GM12878 (cell line): ENCODE measurements around the gene DOC2B. TPM values are rescaled to one million over a fixed set of nuclear protein-coding genes. Genes with fewer than 3 reads are reported as not detected.

Source experiments
- ATAC-seq: fragments of 200-7000 bp; cut with Tn5 transposase; 3 replicates; pipeline ENCODE4 v1.9.1; 2020; ENCODE audit warnings: mild to moderate bottlenecking, moderate library complexity
- BruUV-seq: library from RNA; stranded (reverse); fragments of 400-500 nt; replicated peaks from 2 replicates; lab custom pipeline; 2021; lab: Mats Ljungman, UMichigan
- CTCF ChIA-PET: fragments of 300-600 bp; sonication (Branson Sonifier 250); formaldehyde crosslinking; extraction: SDS; loops from one replicate; lab custom pipeline; 2021; ENCODE audit warnings: inconsistent platforms; lab: Yijun Ruan, JAX
- POLR2A ChIA-PET: fragments of 350-600 bp; formaldehyde crosslinking; extraction: SDS; loops from one replicate; lab custom pipeline; 2021; ENCODE audit warnings: inconsistent platforms; lab: Charles Lee
- RAD21 ChIA-PET: fragments of 300-600 bp; sonication (Branson Sonifier 250); formaldehyde crosslinking; loops from one replicate; lab custom pipeline; 2023; ENCODE audit warnings: antibody characterized with exemption; ENCODE audit not compliant: unreplicated experiment; lab: Charles Lee
- SMC1A ChIA-PET: fragments of 300-600 bp; sonication (Branson Sonifier 250); formaldehyde crosslinking; loops from one replicate; lab custom pipeline; 2023; ENCODE audit not compliant: unreplicated experiment, uncharacterized antibody; lab: Charles Lee
- DNase-seq: peaks from one replicate; pipeline ENCODE4 v3.0.0-alpha.2; 2011; ENCODE audit warnings: low read depth, low spot score
- FAIRE-seq: peaks from 3 replicates; lab custom pipeline; 2011; peaks lifted over from hg19 to GRCh38; lab: Jason Lieb, UNC
- H2AFZ ChIP-seq: 2 replicates; pipeline ENCODE4 v1.6.0; 2011; ENCODE audit warnings: low read depth, low read length, control low read depth; ENCODE audit not compliant: control insufficient read depth
- H3K27ac ChIP-seq: 2 replicates; pipeline ENCODE4 v1.5.1; 2011; ENCODE audit warnings: control low read depth; ENCODE audit not compliant: control insufficient read depth, insufficient read depth
- H3K27me3 ChIP-seq, 2 experiments: replicated peaks in 1 of 2; 2 replicates each; pipeline versions ENCODE4 v1.6.0 to v1.6.1; 2011; ENCODE audit warnings: low read length in 1 of 2; ENCODE audit not compliant: control insufficient read depth in 2 of 2, insufficient read depth in 2 of 2
- H3K36me3 ChIP-seq, 2 experiments: 2 replicates each; pipeline ENCODE4 v1.5.1; 2011; ENCODE audit warnings: low read length in 1 of 2; ENCODE audit not compliant: control insufficient read depth in 2 of 2, insufficient read depth in 2 of 2
- H3K4me1 ChIP-seq: 2 replicates; pipeline ENCODE4 v1.6.1; 2011; ENCODE audit warnings: mild to moderate bottlenecking, low read length, moderate library complexity, mixed read lengths; ENCODE audit not compliant: control insufficient read depth, insufficient read depth
- H3K4me2 ChIP-seq: 2 replicates; pipeline ENCODE4 v1.6.0; 2011; ENCODE audit warnings: control low read depth; ENCODE audit not compliant: control insufficient read depth, insufficient read depth
- H3K4me3 ChIP-seq: fragments of 200-600 bp; sonication (generic); 2 replicates; pipeline ENCODE4 v1.5.1; 2016
- H3K79me2 ChIP-seq: 2 replicates; pipeline ENCODE4 v1.6.0; 2011; ENCODE audit warnings: low read length; ENCODE audit not compliant: control insufficient read depth, insufficient read depth
- H3K9ac ChIP-seq: 2 replicates; pipeline ENCODE4 v1.8.0; 2011; ENCODE audit warnings: low read length, control low read depth, mixed read lengths; ENCODE audit not compliant: control insufficient read depth, insufficient read depth
- H3K9me3 ChIP-seq: replicated peaks from 3 replicates; pipeline ENCODE4 v1.5.1; 2011; ENCODE audit warnings: mild to moderate bottlenecking, low read length; ENCODE audit not compliant: control insufficient read depth, insufficient read depth
- H4K20me1 ChIP-seq: 2 replicates; pipeline ENCODE4 v1.6.0; 2011; ENCODE audit not compliant: control insufficient read depth, insufficient read depth
- NR2F1 ChIP-seq: fragments of 450-650 bp; conservative IDR thresholded peaks from 2 replicates; pipeline ENCODE4 v1.6.1; 2017; ENCODE audit warnings: mild to moderate bottlenecking
- SREBF1 ChIP-seq: IDR thresholded peaks from 2 replicates; pipeline ENCODE4 v1.6.1; 2012; ENCODE audit warnings: mild to moderate bottlenecking, low read length
- WGBS: methylation state at CpG from one replicate; pipeline ENCODE4 v1.1.6; 2016; ENCODE audit warnings: low lambda C conversion rate; ENCODE audit not compliant: insufficient replicate concordance, insufficient coverage; ENCODE audit errors: missing lambda C conversion rate; 5-methylcytosine and 5-hydroxymethylcytosine counted together
- in situ Hi-C: fragments of 300-500 bp; cut with MboI; formaldehyde crosslinking; loops from 9 replicates; pipeline ENCODE4 v1.14.3; 2018; ENCODE audit warnings: mixed read lengths
- intact Hi-C: fragments of 100-400 bp; cut with micrococcal nuclease; formaldehyde crosslinking; loops from one replicate; pipeline ENCODE4 v1.14.2; 2022; ENCODE audit not compliant: unreplicated experiment
- polyA plus RNA-seq, 11 experiments: library from polyadenylated mRNA; depleted of rRNA in 4 of 11; unstranded in 6 of 11; stranded (reverse) in 5 of 11; fragments of >200 nt; fragmentation: Nextera tagmentation in 4 of 11; fragmentation: Illumina TruSeq in 1 of 11; extraction: Ambion mirVana in 4 of 11; extraction: Trizol in 1 of 11; gene quantifications; 1 replicate in 1 of 11; 2 replicates in 10 of 11; pipeline versions ENCODE4 v1.2.1 to v1.2.3, GENCODE V29; 2011 to 2016; ENCODE audit warnings: inconsistent platforms in 2 of 11, missing spikeins in 2 of 11, low read depth in 1 of 11
- total RNA-seq, 4 experiments: library from RNA; depleted of rRNA in 3 of 4; stranded (reverse); fragments of >200 nt in 3 of 4; fragmentation: Illumina TruSeq in 1 of 4; extraction: Trizol in 1 of 4; gene quantifications; 2 replicates each; pipeline versions ENCODE4 v1.2.1 to v1.2.3, GENCODE V29; 2013 to 2021
- TF ChIP-seq, protein P1 (sequence below): fragments of 450-650 bp; formaldehyde crosslinking; IDR thresholded peaks from 2 replicates; pipeline ENCODE4 v1.5.0; 2022; ENCODE audit warnings: mild to moderate bottlenecking, missing genetic modification characterization
- TF ChIP-seq, protein P2 (sequence below): IDR thresholded peaks from 2 replicates; pipeline ENCODE4 v1.6.1; 2012; ENCODE audit warnings: mild to moderate bottlenecking, low read depth, low read length

The DOC2B gene
- total and polyA plus RNA-seq, 10 of the 15 experiments (the other 5 are each of a cell fraction or from before 2014, with no cell fraction given), result not detected

DNA sequence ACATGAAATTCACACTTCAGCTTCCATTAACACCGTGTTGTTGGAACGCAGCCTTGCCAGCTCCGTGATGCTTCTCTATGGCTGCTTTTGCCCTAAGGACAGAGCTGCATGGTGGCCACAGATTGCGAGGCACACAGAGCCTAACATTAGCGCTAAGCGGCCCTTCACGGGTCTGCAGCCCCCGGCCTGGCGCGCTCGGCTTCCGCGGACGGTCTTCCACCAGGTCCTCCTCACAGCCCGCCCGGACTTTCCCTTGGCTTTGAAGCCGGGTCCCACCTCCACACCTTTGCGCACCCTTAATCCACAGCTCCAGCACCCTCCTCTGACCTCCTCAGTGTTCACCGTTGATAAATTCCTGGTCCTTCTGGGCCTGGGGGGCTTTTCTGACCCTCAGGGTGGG is 24.5 kb downstream of the DOC2B start (continued):
- TF ChIP-seq, protein P1, sequence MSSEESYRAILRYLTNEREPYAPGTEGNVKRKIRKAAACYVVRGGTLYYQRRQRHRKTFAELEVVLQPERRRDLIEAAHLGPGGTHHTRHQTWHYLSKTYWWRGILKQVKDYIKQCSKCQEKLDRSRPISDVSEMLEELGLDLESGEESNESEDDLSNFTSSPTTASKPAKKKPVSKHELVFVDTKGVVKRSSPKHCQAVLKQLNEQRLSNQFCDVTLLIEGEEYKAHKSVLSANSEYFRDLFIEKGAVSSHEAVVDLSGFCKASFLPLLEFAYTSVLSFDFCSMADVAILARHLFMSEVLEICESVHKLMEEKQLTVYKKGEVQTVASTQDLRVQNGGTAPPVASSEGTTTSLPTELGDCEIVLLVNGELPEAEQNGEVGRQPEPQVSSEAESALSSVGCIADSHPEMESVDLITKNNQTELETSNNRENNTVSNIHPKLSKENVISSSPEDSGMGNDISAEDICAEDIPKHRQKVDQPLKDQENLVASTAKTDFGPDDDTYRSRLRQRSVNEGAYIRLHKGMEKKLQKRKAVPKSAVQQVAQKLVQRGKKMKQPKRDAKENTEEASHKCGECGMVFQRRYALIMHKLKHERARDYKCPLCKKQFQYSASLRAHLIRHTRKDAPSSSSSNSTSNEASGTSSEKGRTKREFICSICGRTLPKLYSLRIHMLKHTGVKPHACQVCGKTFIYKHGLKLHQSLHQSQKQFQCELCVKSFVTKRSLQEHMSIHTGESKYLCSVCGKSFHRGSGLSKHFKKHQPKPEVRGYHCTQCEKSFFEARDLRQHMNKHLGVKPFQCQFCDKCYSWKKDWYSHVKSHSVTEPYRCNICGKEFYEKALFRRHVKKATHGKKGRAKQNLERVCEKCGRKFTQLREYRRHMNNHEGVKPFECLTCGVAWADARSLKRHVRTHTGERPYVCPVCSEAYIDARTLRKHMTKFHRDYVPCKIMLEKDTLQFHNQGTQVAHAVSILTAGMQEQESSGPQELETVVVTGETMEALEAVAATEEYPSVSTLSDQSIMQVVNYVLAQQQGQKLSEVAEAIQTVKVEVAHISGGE (CRISPR knock-in tag), result no peak
- TF ChIP-seq, protein P2, sequence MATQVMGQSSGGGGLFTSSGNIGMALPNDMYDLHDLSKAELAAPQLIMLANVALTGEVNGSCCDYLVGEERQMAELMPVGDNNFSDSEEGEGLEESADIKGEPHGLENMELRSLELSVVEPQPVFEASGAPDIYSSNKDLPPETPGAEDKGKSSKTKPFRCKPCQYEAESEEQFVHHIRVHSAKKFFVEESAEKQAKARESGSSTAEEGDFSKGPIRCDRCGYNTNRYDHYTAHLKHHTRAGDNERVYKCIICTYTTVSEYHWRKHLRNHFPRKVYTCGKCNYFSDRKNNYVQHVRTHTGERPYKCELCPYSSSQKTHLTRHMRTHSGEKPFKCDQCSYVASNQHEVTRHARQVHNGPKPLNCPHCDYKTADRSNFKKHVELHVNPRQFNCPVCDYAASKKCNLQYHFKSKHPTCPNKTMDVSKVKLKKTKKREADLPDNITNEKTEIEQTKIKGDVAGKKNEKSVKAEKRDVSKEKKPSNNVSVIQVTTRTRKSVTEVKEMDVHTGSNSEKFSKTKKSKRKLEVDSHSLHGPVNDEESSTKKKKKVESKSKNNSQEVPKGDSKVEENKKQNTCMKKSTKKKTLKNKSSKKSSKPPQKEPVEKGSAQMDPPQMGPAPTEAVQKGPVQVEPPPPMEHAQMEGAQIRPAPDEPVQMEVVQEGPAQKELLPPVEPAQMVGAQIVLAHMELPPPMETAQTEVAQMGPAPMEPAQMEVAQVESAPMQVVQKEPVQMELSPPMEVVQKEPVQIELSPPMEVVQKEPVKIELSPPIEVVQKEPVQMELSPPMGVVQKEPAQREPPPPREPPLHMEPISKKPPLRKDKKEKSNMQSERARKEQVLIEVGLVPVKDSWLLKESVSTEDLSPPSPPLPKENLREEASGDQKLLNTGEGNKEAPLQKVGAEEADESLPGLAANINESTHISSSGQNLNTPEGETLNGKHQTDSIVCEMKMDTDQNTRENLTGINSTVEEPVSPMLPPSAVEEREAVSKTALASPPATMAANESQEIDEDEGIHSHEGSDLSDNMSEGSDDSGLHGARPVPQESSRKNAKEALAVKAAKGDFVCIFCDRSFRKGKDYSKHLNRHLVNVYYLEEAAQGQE, result no peak

DNA sequence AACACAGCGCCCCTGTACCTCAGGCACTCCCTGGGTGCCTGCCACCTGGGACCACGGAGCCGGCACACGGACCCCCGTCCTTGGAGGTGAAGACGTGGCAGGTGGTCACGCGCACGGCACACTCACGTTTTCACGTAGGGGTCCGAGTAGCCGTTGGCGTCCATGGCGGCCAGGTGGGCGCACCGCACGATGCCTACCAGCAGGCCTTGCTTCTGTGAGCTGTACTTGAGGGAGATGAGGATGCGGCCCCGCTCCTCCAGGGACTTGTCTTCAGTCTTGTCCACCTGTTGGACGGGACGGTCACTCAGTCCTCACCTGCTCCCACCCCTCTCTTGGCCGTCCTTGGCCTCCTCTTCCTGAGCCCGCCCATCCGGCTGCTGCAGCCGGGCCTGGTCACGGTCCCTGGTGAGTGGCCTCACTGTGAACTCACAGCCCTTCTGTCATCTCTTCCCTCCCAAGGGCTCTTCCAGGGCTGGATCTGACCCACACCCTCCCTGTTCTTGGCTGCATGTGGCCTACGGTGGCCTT is 25.3 kb downstream of the DOC2B start:
- H3K36me3 ChIP-seq, result no peaks in the 10 kb centered on the region
- H3K4me2 ChIP-seq, result no peak overlapping the region
- ATAC-seq (no peak), FAIRE-seq (no peak), DNase-seq (no peak)
- H3K79me2 ChIP-seq, result no peaks in the 10 kb centered on the region
- SMC1A ChIA-PET, result no interaction called here
- H3K4me3 ChIP-seq, result no peak overlapping the region
- no TSS peak for BruUV-seq
- no peaks in the 10 kb centered on the region for H4K20me1 ChIP-seq
- POLR2A ChIA-PET, result no interaction called here
- intact Hi-C loops (no loop called here), in situ Hi-C loops (no loop called here)
- H3K27ac ChIP-seq, result no peak overlapping the region
- TF ChIP-seq SREBF1 (no peak), NR2F1 (no peak)
- RAD21 ChIA-PET, result no interaction called here
- no peak overlapping the region for H3K9ac ChIP-seq
- CTCF ChIA-PET, result no interaction called here
- 44% methylated on average over 28 of the region's 28 CpGs for WGBS
- H3K27me3 ChIP-seq, result no peaks in the 10 kb centered on the region
- no peaks in the 10 kb centered on the region for H3K9me3 ChIP-seq
- no peak overlapping the region for H2AFZ ChIP-seq
- no peaks in the 10 kb centered on the region for H3K4me1 ChIP-seq
